Progenitor cell of endocrine pancreas (in vitro differentiated cells): Measurements from ENCODE around the gene OSM. TPM values are rescaled to one million over a fixed set of nuclear protein-coding genes. Genes with fewer than 3 reads are reported as not detected.

Experiments used
- DNase-seq: peaks from one replicate; pipeline ENCODE4 v3.0.0; 2021; ENCODE audit warnings: low spot score; ENCODE audit not compliant: unreplicated experiment
- H3K27ac Mint-ChIP-seq: 2 replicates; pipeline ENCODE4 v1.8.0; 2021; ENCODE audit warnings: mild to moderate bottlenecking, moderate library complexity, mixed read lengths
- H3K27me3 Mint-ChIP-seq: 2 replicates; pipeline ENCODE4 v1.8.0; 2021; ENCODE audit warnings: mixed read lengths
- H3K36me3 Mint-ChIP-seq: 2 replicates; pipeline ENCODE4 v1.8.0; 2022; ENCODE audit warnings: mixed read lengths; ENCODE audit not compliant: insufficient read depth
- H3K4me1 Mint-ChIP-seq: 2 replicates; pipeline ENCODE4 v1.8.0; 2021; ENCODE audit warnings: low read depth, mixed read lengths
- H3K4me3 Mint-ChIP-seq: 2 replicates; pipeline ENCODE4 v1.8.0; 2021; ENCODE audit warnings: low read depth, mild to moderate bottlenecking, moderate library complexity, mixed read lengths
- H3K9me3 Mint-ChIP-seq: 2 replicates; pipeline ENCODE4 v1.8.0; 2021; ENCODE audit warnings: low read depth, mixed read lengths
- CTCF ChIP-seq: fragments of 200-600 bp; sonication (generic); IDR thresholded peaks from one replicate; pipeline ENCODE4 v1.5.0; 2021; ENCODE audit warnings: antibody characterized with exemption, mild to moderate bottlenecking; ENCODE audit not compliant: unreplicated experiment
- total RNA-seq: library from RNA; stranded (reverse); gene quantifications from 2 replicates; pipeline ENCODE4 v1.2.1, GENCODE V29; 2021

The OSM gene
- total RNA-seq, 1 donor from 2014 or later = not detected

DNA sequence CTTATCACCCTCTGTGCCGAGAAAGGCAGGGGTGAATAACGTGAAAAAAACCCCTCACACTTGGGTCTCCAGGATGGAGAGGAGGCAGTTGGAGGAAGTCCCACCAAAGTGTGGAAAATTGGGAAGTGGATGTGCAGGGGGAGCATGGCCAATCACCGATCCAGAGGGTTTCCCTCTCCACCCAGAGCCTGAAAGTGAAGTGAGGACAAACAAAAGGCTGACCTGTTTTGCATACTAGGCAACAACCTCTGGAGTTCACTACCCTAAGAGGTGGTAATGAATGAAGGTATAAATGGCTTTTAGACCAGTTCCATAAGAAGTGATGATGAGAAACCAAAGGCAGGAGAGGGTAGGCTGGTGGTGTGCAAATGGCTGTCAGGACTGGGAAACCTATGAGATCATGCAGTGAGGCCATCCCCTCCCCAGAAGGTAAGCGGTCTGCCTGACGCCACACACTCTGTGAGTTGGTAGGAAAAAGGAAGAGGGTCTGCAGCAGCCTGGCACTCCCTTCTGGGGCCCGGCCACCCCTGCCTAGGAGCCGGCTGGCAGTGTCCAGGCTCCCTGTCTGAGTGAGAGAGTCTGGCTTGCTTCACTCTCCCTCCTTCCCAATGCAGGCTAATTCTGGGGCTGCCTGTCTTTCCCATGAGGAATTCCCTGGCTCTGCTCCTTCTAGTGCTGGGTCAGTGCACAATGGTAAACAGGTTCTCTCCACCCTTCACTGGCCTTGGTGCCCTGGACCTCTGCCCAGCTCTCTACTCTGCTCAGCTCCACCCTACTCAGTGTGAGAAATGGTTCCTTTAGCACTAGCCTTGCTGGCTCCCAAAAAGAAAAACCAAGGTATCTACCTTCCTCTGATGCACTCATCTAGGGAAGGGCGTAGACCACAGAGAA, 44.5 kb upstream of the OSM start:
- no peak overlapping the region for H3K4me3 Mint-ChIP-seq
- peaks cover 11% of the 10 kb centered on the region for H3K4me1 Mint-ChIP-seq
- H3K36me3 Mint-ChIP-seq = no peaks in the 10 kb centered on the region
- H3K9me3 Mint-ChIP-seq = no peaks in the 10 kb centered on the region
- DNase-seq = no peak
- no peak for TF ChIP-seq CTCF
- H3K27ac Mint-ChIP-seq = no peak overlapping the region
- no peaks in the 10 kb centered on the region for H3K27me3 Mint-ChIP-seq

GRCh38 chr22:30309951-30310741, 43.5 kb upstream of the OSM start:
- Mint-ChIP-seq H3K27ac (peak overlapping the region; percentile 69), H3K4me3 (no peak overlapping the region), H3K4me1 (peaks cover 14% of the 10 kb centered on the region), H3K9me3 (no peaks in the 10 kb centered on the region), H3K36me3 (no peaks in the 10 kb centered on the region), H3K27me3 (no peaks in the 10 kb centered on the region)
- TF ChIP-seq CTCF = no peak
- DNase-seq = no peak

- H3K4me1 Mint-ChIP-seq = peaks cover 13% of the 10 kb centered on the region
- H3K4me3 Mint-ChIP-seq = no peak overlapping the region
- DNase-seq = no peak
- no peaks in the 10 kb centered on the region for H3K9me3 Mint-ChIP-seq
- TF ChIP-seq CTCF = no peak
- H3K27ac Mint-ChIP-seq = no peak overlapping the region
- no peaks in the 10 kb centered on the region for H3K27me3 Mint-ChIP-seq
- no peaks in the 10 kb centered on the region for H3K36me3 Mint-ChIP-seq
These were observed 42.0 kb upstream of the OSM start for GRCh38 chr22:30308518-30309230.

GRCh38 chr22:30308093-30308492, 41.4 kb upstream of the OSM start:
- H3K4me1 Mint-ChIP-seq = peaks cover 13% of the 10 kb centered on the region
- H3K27ac Mint-ChIP-seq = no peak overlapping the region
- no peak for TF ChIP-seq CTCF
- no peak overlapping the region for H3K4me3 Mint-ChIP-seq
- DNase-seq = no peak
- no peaks in the 10 kb centered on the region for H3K27me3 Mint-ChIP-seq
- no peaks in the 10 kb centered on the region for H3K9me3 Mint-ChIP-seq
- H3K36me3 Mint-ChIP-seq = no peaks in the 10 kb centered on the region

GRCh38 chr22:30307041-30307574, 40.5 kb upstream of the OSM start:
- H3K4me1 Mint-ChIP-seq = peaks cover 13% of the 10 kb centered on the region
- no peak overlapping the region for H3K4me3 Mint-ChIP-seq
- no peak overlapping the region for H3K27ac Mint-ChIP-seq
- no peak for DNase-seq
- no peaks in the 10 kb centered on the region for H3K9me3 Mint-ChIP-seq
- H3K27me3 Mint-ChIP-seq = no peaks in the 10 kb centered on the region
- TF ChIP-seq CTCF = no peak
- H3K36me3 Mint-ChIP-seq = no peaks in the 10 kb centered on the region
